Type B pancreatic cell (in vitro differentiated cells): Measurements from ENCODE around the gene MYOF. TPM values are rescaled to one million over a fixed set of nuclear protein-coding genes. Genes with fewer than 3 reads are reported as not detected.

Experiments
- DNase-seq: peaks from one replicate; pipeline ENCODE4 v3.0.0; 2021; ENCODE audit warnings: mixed read lengths; ENCODE audit not compliant: unreplicated experiment; ENCODE audit errors: extremely low spot score
- H3K27ac Mint-ChIP-seq: 2 replicates; pipeline ENCODE4 v1.8.0; 2021; ENCODE audit warnings: mild to moderate bottlenecking, mixed read lengths
- H3K27me3 Mint-ChIP-seq: 2 replicates; pipeline ENCODE4 v1.8.0; 2021; ENCODE audit warnings: mixed read lengths
- H3K36me3 Mint-ChIP-seq: 2 replicates; pipeline ENCODE4 v1.8.0; 2021; ENCODE audit warnings: mixed read lengths
- H3K4me1 Mint-ChIP-seq: one replicate; pipeline ENCODE4 v1.8.0; 2021; ENCODE audit warnings: mixed read lengths; ENCODE audit not compliant: unreplicated experiment
- H3K4me3 Mint-ChIP-seq: 2 replicates; pipeline ENCODE4 v1.8.0; 2021; ENCODE audit warnings: mild to moderate bottlenecking, mixed read lengths
- H3K9me3 Mint-ChIP-seq: 2 replicates; pipeline ENCODE4 v1.8.0; 2021; ENCODE audit warnings: mixed read lengths
- total RNA-seq: library from RNA; stranded (reverse); gene quantifications from 2 replicates; pipeline ENCODE4 v1.2.1, GENCODE V29; 2021; ENCODE audit warnings: low replicate concordance
- TF ChIP-seq, protein P1 (sequence below): fragments of 200-600 bp; sonication (generic); conservative IDR thresholded peaks from 2 replicates; pipeline ENCODE4 v1.5.0; 2021; ENCODE audit warnings: antibody characterized with exemption, mild to moderate bottlenecking

MYOF gene
- total RNA-seq, 1 donor from 2014 or later = 49.4 TPM

DNA sequence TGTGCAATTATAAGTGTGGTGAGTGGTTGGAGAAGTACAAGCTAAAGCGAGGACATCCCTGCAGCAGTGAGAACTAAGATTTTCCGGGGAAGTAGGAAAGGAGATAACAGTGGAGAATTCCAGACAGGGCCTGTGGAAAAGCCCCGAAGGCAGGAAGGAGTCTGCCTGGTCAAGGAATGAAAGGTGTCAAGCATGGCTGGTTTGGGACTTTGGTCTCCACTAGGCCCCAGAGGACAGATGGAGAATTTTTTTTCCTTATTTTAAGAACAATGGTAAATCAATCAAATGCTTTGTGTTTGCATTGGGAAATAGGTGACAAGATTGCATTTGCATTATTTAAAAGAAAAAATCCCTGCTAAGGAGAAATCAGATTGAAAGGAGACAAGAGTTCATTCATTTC is 11.0 kb upstream of the MYOF start:
- no peak overlapping the region for H3K27ac Mint-ChIP-seq
- H3K4me3 Mint-ChIP-seq = no peak overlapping the region
- no peaks in the 10 kb centered on the region for H3K9me3 Mint-ChIP-seq

DNA sequence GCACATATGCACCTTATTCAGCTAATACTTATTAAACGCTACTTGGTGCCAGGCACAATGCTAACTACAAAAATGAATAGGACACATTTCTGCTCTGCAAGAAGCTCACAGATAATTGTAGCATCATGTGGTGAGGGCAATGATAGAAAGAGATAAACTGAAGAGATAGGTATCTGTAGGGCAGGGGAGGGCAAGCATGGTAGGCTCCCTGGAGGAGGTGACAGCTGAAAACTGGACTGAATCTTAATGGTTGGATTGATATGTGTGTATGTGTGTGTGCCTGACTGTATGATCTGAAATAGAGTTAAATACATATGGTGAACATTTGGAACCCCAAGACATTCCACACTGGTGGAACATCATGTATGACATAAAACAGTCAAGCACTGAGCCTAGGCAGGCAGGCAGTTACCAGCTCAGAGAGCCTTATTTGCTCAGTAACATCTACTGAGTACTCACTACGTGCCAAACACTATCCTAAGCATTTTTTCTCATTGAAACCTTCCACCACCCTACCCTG is 9.5 kb upstream of the MYOF start:
- Mint-ChIP-seq H3K9me3 (no peaks in the 10 kb centered on the region), H3K27me3 (no peaks in the 10 kb centered on the region), H3K4me3 (no peak overlapping the region), H3K27ac (no peak overlapping the region), H3K4me1 (no peaks in the 10 kb centered on the region), H3K36me3 (no peaks in the 10 kb centered on the region)
- TF ChIP-seq, protein P1, sequence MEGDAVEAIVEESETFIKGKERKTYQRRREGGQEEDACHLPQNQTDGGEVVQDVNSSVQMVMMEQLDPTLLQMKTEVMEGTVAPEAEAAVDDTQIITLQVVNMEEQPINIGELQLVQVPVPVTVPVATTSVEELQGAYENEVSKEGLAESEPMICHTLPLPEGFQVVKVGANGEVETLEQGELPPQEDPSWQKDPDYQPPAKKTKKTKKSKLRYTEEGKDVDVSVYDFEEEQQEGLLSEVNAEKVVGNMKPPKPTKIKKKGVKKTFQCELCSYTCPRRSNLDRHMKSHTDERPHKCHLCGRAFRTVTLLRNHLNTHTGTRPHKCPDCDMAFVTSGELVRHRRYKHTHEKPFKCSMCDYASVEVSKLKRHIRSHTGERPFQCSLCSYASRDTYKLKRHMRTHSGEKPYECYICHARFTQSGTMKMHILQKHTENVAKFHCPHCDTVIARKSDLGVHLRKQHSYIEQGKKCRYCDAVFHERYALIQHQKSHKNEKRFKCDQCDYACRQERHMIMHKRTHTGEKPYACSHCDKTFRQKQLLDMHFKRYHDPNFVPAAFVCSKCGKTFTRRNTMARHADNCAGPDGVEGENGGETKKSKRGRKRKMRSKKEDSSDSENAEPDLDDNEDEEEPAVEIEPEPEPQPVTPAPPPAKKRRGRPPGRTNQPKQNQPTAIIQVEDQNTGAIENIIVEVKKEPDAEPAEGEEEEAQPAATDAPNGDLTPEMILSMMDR = no peak
- no peak for DNase-seq

More for the DNA sequence above, 11.0 kb upstream of the MYOF start:
- H3K36me3 Mint-ChIP-seq = no peaks in the 10 kb centered on the region
- H3K4me1 Mint-ChIP-seq = peaks cover 2% of the 10 kb centered on the region
- H3K27me3 Mint-ChIP-seq = no peaks in the 10 kb centered on the region
- no peak for DNase-seq
- TF ChIP-seq, protein P1 = peak; percentile 61

DNA sequence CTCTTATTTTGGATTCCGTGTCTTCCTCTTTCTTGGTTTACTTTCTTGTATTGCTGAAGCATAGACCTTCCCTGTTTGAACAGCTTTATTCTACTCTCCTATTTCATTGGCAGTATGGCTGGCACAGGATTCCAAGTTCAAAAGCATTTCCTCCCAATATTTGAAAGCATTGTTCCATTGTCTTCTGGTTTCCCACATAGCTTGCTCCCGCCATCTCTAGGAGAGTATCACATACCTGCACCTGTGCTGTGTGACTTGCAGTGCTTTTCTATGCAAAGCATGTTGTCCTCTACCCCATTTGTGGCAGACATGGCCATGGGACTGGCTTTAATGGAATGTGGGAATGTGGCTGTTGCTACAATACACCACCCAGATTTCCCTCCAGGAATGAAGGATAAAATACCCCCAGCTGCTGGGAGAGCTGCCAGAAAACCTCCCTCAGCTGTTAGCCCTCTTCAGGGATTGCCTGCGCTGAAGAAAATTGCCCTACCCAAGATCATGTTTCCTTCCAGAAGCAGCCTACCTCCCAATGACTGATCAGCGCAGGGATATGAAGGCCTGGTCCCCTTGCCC is 6.9 kb upstream of the MYOF start:
- Mint-ChIP-seq H3K36me3 (no peaks in the 10 kb centered on the region), H3K27me3 (no peaks in the 10 kb centered on the region), H3K27ac (no peak overlapping the region), H3K4me3 (no peak overlapping the region), H3K4me1 (no peaks in the 10 kb centered on the region), H3K9me3 (no peaks in the 10 kb centered on the region)
- no peak for DNase-seq
- TF ChIP-seq, protein P1 = no peak

DNA sequence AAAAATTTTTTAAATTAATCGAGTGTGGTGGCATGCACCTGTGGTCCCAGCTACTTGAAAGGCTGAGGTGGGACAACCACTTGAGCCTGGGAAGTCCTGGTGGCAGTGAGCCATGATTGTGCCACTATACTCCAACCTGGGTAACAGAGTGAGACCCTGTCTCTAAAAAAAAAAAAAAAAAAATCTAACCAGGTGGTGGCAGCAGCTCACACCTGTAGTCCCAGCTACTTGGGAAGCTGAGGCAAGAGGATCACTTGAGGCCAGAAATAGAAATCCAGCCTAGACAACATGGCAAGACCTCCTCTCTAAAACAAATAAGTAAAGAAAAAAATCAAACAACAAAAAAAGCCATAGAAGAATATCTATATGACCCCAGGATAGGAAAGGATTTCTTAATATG is 3.6 kb upstream of the MYOF start:
- Mint-ChIP-seq H3K27me3 (peaks cover 3% of the 10 kb centered on the region), H3K27ac (no peak overlapping the region), H3K9me3 (no peaks in the 10 kb centered on the region), H3K4me3 (no peak overlapping the region), H3K4me1 (peaks cover 12% of the 10 kb centered on the region), H3K36me3 (no peaks in the 10 kb centered on the region)
- no peak for DNase-seq
- TF ChIP-seq, protein P1 = no peak

DNA sequence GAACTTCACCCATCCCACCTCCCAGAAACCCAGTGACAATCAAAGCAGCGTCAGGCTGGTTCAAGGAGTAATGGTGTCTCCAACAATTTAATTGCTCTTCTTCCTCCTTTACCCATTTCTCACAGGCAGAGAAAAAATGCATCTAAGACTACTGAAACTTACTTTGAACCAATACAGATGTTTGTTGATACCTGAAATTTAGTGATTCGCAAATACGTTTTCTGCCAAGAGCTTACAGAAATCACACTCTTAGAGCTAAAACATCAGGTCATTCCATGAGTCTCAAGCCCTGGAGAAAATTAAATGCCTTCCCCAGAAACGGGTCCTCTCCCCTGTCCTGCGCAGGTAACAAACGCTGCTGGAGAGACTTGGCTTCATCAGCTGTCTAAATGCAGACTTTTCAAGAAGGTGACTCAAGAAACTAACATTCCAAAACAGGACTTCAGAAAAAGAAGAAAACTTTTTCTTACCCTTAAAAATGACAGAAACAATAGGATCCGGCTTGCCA is 443 bp downstream of the MYOF start:
- Mint-ChIP-seq H3K36me3 (peaks cover 3% of the 10 kb centered on the region), H3K4me3 (peak overlapping the region; percentile 91), H3K27ac (peak overlapping the region; percentile 97), H3K9me3 (no peaks in the 10 kb centered on the region), H3K27me3 (peaks cover 3% of the 10 kb centered on the region), H3K4me1 (peaks cover 19% of the 10 kb centered on the region)
- no peak for DNase-seq
- TF ChIP-seq, protein P1 = no peak
